Measurements from ENCODE around the gene KDM4C. TPM values are rescaled to one million over a fixed set of nuclear protein-coding genes. Genes with fewer than 3 reads are reported as not detected.

KDM4C gene
- total RNA-seq, 2 experiments from 2014 or later = 53.0 to 53.7 TPM

DNA sequence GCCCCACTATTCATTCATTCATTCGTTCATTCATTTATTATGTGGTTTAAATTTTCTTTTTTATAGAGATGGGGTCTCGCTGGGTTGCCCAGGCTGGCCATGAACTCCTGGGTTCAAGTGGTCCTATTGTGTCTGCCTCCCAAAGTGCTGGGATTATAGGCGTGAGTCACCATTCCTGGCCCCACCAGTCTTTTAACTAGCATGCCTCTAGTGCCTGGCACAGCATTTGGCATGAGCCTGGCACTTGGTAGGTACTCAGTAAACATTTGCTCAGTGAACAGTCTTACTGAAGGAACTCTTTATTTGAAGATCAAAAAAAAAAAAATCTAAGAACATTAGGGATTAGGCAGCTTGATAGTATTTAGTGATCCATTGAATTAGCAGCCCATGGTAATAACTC lies 98.1 kb downstream of the KDM4C start:
- H3K36me3 Mint-ChIP-seq (ENCODE audit: low read depth) = peaks cover 33% of the 10 kb centered on the region
- no peaks in the 10 kb centered on the region for H3K27me3 Mint-ChIP-seq
- CTCF ChIA-PET = interaction anchor here (1.0 kb wide), 1 partner anchor 12 kb away, joined by 3 read pairs; no protein-coding TSS in a partner anchor
- no peaks in the 10 kb centered on the region for H3K4me1 Mint-ChIP-seq
- no peak overlapping the region for H3K27ac Mint-ChIP-seq
- H3K4me3 Mint-ChIP-seq = no peak overlapping the region
- no peaks in the 10 kb centered on the region for H3K9me3 Mint-ChIP-seq
- POLR2A ChIA-PET = no interaction called here
- DNase-seq = no peak

DNA sequence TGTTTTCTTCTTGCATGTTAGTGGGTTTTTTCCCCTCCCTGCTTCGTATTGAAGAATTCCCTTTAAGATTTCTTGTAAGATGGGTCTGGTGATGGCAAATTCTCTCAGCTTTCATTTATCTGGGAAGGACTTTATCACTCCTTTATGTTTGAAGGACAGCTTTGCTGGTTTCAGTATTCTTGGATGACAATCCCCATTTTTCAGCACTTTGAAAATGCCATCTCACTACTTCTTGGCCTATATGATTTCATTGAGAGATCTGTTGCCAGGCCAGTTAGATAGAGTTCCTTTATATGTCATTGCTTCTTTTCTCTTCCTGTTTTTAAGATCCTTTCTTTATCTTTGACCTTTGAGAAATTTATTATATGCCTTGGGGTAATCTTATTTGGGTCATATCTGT lies 106.3 kb downstream of the KDM4C start:
- ChIA-PET CTCF (interaction anchor here (1.2 to 1.7 kb wide), 2 partner anchors 7 to 18 kb away, joined by 3 read pairs; no protein-coding TSS in a partner anchor), POLR2A (no interaction called here)
- DNase-seq = no peak
- no peaks in the 10 kb centered on the region for H3K27me3 Mint-ChIP-seq
- H3K27ac Mint-ChIP-seq = no peak overlapping the region
- H3K4me1 Mint-ChIP-seq = peaks cover 10% of the 10 kb centered on the region
- H3K4me3 Mint-ChIP-seq = no peak overlapping the region
- H3K36me3 Mint-ChIP-seq (ENCODE audit: low read depth) = peaks cover 44% of the 10 kb centered on the region
- H3K9me3 Mint-ChIP-seq = peaks cover 15% of the 10 kb centered on the region

DNA sequence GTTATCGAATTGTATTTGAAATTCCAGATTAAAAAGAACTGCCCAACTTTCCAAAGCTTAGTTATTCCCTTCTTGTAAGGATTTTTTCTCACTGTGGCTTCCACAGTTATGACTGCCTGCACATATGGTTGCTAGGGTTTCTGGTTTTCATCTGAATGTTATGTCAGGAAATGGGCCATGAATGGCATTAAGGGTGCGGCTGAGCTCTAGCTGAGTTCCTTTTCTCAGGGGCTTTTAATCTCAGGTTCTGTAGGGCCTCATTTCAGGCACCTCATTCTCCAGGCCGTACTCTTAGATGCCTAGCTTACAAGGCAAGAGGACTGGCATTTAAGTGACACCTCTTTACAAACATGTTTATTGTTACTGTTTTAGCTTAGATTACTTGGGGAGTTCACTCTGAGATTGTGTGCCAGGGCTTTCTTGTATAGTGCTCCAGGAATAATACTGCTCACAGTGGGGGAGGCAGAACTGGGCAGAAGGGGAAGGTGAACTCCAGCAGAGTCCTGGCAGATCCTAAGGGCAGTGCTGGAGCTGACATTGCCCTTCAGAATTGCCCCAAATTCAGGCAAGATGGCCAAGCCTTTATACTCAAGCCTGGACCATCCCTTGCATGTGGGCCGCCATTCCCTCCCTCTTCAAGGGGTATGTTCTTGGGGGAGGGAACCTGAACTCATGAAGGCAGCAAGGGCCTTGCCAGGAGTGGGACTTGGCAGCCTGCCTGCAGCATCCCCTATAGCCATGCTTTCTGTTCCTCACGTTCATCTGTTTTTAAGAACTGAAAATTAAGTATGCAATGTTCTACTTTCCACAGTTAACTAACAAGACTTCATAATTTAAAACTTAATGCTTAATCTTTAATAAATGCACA lies 111.5 kb downstream of the KDM4C start:
- peaks cover 49% of the 10 kb centered on the region for H3K36me3 Mint-ChIP-seq (ENCODE audit: low read depth)
- ChIA-PET POLR2A (no interaction called here), CTCF (interaction anchor here (0.6 kb wide), 2 partner anchors 19 to 121 kb away, joined by 3 read pairs; no protein-coding TSS in a partner anchor)
- no peak overlapping the region for H3K27ac Mint-ChIP-seq
- peaks cover 7% of the 10 kb centered on the region for H3K9me3 Mint-ChIP-seq
- no peaks in the 10 kb centered on the region for H3K27me3 Mint-ChIP-seq
- no peak for DNase-seq
- H3K4me3 Mint-ChIP-seq = no peak overlapping the region
- H3K4me1 Mint-ChIP-seq = peaks cover 16% of the 10 kb centered on the region

DNA sequence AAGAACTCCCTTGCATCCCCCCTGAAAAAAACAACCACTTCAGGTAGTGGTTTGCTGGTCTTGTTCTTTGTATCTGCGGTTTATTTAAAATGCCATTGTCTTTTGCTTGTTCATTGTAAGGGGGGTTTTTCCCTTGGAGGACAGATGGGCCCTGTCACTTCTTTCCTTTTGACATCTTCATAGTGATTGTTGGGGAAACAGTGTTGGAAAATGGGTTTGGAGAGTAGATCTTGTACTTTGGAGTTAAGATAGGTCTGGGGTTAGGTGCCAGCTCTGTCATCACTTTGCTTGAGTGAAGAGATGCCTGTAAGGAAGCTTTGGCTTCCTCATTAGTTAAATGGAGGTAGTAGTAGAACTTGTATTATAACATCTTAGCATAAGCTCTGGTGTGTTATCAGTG lies 112.4 kb downstream of the KDM4C start:
- H3K27me3 Mint-ChIP-seq = no peaks in the 10 kb centered on the region
- H3K4me3 Mint-ChIP-seq = no peak overlapping the region
- CTCF ChIA-PET = no interaction called here
- peaks cover 1% of the 10 kb centered on the region for H3K9me3 Mint-ChIP-seq
- POLR2A ChIA-PET = no interaction called here
- H3K36me3 Mint-ChIP-seq (ENCODE audit: low read depth) = peaks cover 46% of the 10 kb centered on the region
- no peak overlapping the region for H3K27ac Mint-ChIP-seq
- no peak for DNase-seq
- H3K4me1 Mint-ChIP-seq = peaks cover 18% of the 10 kb centered on the region

DNA sequence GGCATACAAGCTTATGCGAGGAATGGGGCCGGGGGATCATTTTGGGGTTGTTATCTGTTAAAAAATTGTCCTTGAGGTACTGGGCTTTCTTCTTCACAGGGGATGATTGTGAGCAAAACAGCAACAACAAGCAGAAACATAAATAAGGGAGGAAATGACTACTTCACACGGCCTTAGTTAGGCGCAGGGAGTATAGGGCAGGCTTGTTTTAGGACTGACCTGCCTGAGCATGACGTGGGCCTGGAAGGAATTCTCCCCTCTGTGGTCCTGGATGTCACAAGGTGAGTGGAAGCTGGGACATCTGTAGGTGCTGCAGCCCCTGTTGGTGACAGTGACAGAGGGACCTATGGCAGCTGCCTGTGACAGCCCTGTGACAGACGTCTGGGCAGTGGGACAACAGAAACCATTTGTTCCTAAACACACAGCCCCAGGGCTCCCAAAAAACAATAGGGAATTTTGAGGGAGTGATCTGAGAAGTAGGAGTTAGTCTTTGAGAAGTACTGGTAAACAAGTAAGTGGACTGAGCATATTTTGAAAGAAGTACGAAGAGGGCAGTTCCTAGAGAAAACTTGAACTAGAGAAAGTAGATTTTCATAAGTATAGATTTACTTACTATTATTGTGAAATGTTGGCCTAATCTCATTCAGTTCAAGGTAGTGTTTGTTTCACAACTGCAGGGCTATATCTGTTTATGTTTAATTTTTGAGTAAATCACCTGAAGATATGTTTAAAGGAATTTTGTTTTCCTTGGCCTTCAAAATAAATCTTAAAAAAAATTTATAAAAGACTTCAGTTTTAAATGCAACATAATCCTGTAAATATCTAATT lies 113.1 kb downstream of the KDM4C start:
- CTCF ChIA-PET = no interaction called here
- Mint-ChIP-seq H3K27me3 (no peaks in the 10 kb centered on the region), H3K36me3 (ENCODE audit: low read depth) (peaks cover 45% of the 10 kb centered on the region), H3K9me3 (no peaks in the 10 kb centered on the region), H3K27ac (no peak overlapping the region), H3K4me1 (peaks cover 18% of the 10 kb centered on the region), H3K4me3 (no peak overlapping the region)
- POLR2A ChIA-PET = no interaction called here
- no peak for DNase-seq

DNA sequence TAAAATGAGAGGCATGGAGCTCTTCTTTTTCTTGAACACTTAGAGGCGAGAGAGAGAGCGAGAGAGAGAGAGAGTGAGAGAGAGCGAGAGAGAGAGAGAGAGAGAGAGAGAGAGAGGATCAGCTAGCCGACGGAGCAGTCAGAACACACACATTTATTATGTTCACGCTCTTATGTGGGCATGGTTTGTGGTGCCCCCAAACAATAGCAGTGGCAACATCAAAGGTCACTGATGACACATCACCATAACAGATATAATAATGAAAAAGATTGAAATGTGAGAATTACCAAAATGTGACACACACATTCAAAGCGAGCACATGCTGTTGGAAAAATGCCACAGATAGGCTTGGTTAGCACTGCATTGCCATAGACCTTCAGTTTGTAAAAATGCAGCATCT lies 116.1 kb downstream of the KDM4C start:
- H3K9me3 Mint-ChIP-seq = no peaks in the 10 kb centered on the region
- peaks cover 35% of the 10 kb centered on the region for H3K36me3 Mint-ChIP-seq (ENCODE audit: low read depth)
- POLR2A ChIA-PET = no interaction called here
- no peak overlapping the region for H3K4me3 Mint-ChIP-seq
- CTCF ChIA-PET = interaction anchor here (0.8 kb wide), 1 partner anchor 47 kb away, joined by 3 read pairs; no protein-coding TSS in a partner anchor
- no peaks in the 10 kb centered on the region for H3K27me3 Mint-ChIP-seq
- H3K27ac Mint-ChIP-seq = no peak overlapping the region
- H3K4me1 Mint-ChIP-seq = peaks cover 11% of the 10 kb centered on the region
- no peak for DNase-seq

DNA sequence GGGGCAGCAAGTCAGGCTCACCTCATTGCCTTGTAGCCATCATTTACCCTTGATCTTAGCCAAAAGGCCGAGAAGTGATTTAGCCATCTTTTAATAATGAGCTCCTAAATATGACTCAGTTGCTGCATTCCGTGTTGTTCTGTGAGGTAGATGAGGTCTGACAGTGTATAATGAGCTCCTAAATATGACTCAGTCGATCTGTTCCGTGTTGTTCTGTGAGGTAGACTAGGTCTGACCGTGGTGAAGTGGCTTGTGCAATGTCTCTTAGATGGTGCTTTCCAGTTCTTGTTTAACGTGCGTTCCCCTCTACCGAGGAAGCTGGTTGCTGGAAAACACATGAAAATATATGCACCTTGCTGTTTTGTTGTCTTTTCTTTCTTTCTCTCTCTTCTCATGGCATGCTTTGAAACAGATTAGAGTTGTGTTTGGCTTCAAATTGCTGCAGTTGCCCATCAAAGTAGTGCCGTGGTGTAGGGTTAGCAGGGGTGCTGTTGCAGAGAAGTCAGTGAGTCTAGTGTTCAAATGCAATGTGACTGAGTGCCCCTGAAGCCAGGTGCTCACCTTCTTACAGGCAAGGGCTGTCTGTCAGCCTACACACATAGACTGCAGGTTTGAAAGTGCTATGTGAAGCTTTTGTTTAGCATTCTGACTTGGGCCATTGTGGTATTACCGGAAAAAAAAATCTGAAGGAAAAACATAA lies 118.6 kb downstream of the KDM4C start:
- Mint-ChIP-seq H3K27me3 (no peaks in the 10 kb centered on the region), H3K27ac (no peak overlapping the region), H3K36me3 (ENCODE audit: low read depth) (peaks cover 26% of the 10 kb centered on the region), H3K9me3 (no peaks in the 10 kb centered on the region), H3K4me3 (no peak overlapping the region), H3K4me1 (peaks cover 9% of the 10 kb centered on the region)
- ChIA-PET POLR2A (no interaction called here), CTCF (interaction anchor here (0.5 kb wide), 1 partner anchor 10 kb away, joined by 5 read pairs; no protein-coding TSS in a partner anchor)
- DNase-seq = no peak

DNA sequence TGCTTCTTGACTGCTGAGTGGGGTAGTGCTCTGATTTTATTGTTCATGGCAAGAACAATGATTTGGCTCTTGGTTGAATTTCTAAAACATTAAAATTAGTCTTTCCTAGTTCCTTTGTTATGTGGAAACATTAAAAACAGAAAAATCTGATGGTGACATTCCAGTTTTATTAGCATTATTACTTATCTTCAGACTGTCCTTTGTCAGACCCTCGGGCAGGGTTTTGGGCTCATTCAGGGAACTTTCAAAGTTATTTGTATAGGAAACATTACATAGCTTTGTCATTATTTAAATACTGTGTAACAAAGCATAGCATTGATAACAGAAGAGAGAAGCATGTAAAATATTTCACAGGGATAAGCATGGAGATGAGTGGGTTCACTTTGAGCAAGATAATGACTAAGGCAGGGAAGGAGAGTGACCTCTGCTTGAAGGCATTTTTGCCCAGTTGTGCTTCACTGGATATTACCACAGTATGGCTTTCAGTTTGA lies 119.9 kb downstream of the KDM4C start:
- Mint-ChIP-seq H3K27me3 (no peaks in the 10 kb centered on the region), H3K27ac (no peak overlapping the region), H3K4me3 (no peak overlapping the region), H3K4me1 (peaks cover 8% of the 10 kb centered on the region), H3K36me3 (ENCODE audit: low read depth) (peaks cover 24% of the 10 kb centered on the region), H3K9me3 (no peaks in the 10 kb centered on the region)
- CTCF ChIA-PET = no interaction called here
- DNase-seq = no peak
- POLR2A ChIA-PET = no interaction called here

DNA sequence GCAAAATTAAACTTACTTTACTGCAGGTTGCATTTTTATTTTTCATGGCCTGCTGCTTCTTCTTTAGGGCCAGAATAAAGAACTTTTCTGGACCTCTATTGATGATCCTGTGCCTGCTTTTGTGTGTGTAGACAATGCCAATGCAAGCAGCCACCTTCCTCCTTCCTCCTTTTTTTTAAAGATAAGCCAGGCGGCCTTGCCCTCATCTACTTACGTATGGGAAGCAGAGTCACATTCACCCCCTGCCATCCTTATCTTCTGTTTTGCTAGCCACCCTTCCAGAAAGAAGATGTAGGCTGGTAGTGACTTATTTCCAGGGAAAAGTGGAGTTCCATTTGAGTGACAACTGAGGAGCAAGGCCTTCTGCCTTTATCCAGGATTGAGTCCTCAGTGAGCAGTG lies 122.9 kb downstream of the KDM4C start:
- Mint-ChIP-seq H3K4me1 (peaks cover 4% of the 10 kb centered on the region), H3K4me3 (no peak overlapping the region), H3K9me3 (no peaks in the 10 kb centered on the region), H3K27ac (no peak overlapping the region), H3K36me3 (ENCODE audit: low read depth) (peaks cover 14% of the 10 kb centered on the region), H3K27me3 (no peaks in the 10 kb centered on the region)
- ChIA-PET CTCF (no interaction called here), POLR2A (no interaction called here)
- no peak for DNase-seq

DNA sequence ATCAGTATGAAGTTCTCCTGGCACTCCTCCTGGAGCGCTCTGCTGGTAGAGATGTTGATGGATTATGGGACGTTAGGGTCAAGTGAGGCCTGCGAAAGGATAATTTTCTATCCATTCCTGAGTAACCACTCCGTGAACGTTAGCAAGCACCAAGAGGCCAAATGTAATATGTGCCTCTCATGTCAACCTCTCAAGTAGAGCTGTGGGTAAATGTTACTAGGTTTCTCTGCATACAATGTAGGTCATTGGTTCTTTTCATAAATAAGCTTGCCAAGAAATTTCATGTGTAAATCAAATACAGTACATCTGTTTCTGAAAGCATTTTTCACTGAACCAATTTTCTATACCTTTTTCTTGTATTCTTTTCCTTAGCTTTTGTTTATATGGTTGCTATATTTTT lies 126.3 kb downstream of the KDM4C start:
- Mint-ChIP-seq H3K27ac (no peak overlapping the region), H3K27me3 (no peaks in the 10 kb centered on the region), H3K36me3 (ENCODE audit: low read depth) (peaks cover 25% of the 10 kb centered on the region), H3K9me3 (no peaks in the 10 kb centered on the region), H3K4me1 (peaks cover 4% of the 10 kb centered on the region), H3K4me3 (no peak overlapping the region)
- CTCF ChIA-PET = no interaction called here
- POLR2A ChIA-PET = no interaction called here
- no peak for DNase-seq

DNA sequence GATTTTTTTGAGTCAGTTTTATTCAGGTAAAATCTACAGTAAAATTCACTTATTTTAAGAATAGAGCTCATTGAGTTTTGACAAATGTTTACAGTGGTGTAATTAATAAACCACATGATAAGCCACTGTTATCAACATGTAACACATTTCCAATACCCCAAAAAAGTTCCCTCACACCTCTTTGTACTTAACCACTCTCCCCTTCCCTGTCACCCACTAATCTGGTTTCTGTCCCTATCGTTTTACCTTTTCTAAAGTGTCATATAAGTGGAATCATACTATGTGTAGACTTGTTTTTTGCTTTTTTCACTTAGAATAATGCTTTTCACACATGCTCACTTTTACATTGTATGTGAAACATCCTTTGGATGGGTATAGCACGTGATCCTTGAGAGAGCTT lies 127.2 kb downstream of the KDM4C start:
- CTCF ChIA-PET = interaction anchor here (0.6 kb wide), 1 partner anchor 151 kb away, joined by 3 read pairs; no protein-coding TSS in a partner anchor
- no peaks in the 10 kb centered on the region for H3K9me3 Mint-ChIP-seq
- POLR2A ChIA-PET = no interaction called here
- H3K36me3 Mint-ChIP-seq (ENCODE audit: low read depth) = peaks cover 33% of the 10 kb centered on the region
- H3K4me3 Mint-ChIP-seq = no peak overlapping the region
- H3K27me3 Mint-ChIP-seq = no peaks in the 10 kb centered on the region
- peaks cover 4% of the 10 kb centered on the region for H3K4me1 Mint-ChIP-seq
- H3K27ac Mint-ChIP-seq = no peak overlapping the region
- DNase-seq = no peak

DNA sequence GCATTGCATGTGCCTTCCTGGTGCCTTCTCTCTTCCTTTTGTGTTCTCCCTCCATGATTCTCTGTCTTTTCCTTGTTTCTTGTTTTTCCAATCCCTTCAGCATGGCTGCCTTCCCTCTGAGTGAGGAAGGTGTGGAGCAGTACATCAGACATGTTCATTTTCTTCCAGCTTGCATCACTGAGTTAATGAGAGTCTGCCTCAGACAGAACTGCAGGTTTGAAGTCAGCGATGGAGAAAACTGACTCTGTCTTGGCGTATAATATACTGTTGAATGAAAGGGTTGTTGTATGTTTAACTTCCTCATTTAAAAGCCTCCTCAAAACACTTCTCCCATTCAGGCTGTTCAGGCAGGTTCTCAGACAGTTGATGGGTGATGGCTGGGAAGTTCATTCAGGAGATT lies 129.3 kb downstream of the KDM4C start:
- CTCF ChIA-PET = no interaction called here
- no peak for DNase-seq
- no peaks in the 10 kb centered on the region for H3K4me1 Mint-ChIP-seq
- H3K36me3 Mint-ChIP-seq (ENCODE audit: low read depth) = peaks cover 41% of the 10 kb centered on the region
- no peaks in the 10 kb centered on the region for H3K27me3 Mint-ChIP-seq
- POLR2A ChIA-PET = no interaction called here
- no peak overlapping the region for H3K27ac Mint-ChIP-seq
- no peaks in the 10 kb centered on the region for H3K9me3 Mint-ChIP-seq
- no peak overlapping the region for H3K4me3 Mint-ChIP-seq

DNA sequence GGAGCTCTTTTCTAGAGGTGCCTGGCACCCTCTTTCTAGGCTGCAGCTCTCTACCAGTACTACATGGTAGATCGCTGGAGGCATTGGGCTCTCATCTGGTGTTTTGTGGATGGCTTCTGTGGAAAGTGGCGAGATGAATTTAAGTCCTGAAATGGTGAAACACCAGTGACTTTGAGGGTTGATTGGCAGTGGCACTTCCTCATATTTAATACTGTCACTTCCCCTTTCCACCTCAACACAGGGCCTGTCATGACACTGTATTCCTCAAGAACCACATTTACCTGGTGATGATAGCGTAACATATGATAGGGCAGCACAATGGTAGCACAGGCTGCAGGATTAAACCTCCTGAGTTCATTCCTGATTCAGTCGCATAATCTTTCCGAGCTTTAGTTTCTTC lies 132.1 kb downstream of the KDM4C start:
- no peak for DNase-seq
- ChIA-PET POLR2A (no interaction called here), CTCF (no interaction called here)
- no peak overlapping the region for H3K27ac Mint-ChIP-seq
- H3K36me3 Mint-ChIP-seq (ENCODE audit: low read depth) = peaks cover 50% of the 10 kb centered on the region
- no peaks in the 10 kb centered on the region for H3K9me3 Mint-ChIP-seq
- H3K4me1 Mint-ChIP-seq = peaks cover 18% of the 10 kb centered on the region
- no peak overlapping the region for H3K4me3 Mint-ChIP-seq
- H3K27me3 Mint-ChIP-seq = no peaks in the 10 kb centered on the region
